Mononuclear cell (primary cell): Measurements from ENCODE around the gene BCL7B. TPM values are rescaled to one million over a fixed set of nuclear protein-coding genes. Genes with fewer than 3 reads are reported as not detected.
"Not testable (repeated sequence)": the region's sequence is repeated elsewhere in the genome, so short reads cannot be mapped to it uniquely, and the experiment has no call there.

ENCODE experiments used
- H3K27me3 ChIP-seq: 2 replicates; pipeline ENCODE4 v1.6.0; 2011; ENCODE audit warnings: low read length, control low read depth; ENCODE audit not compliant: insufficient read depth
- H3K4me1 ChIP-seq: 2 replicates; pipeline ENCODE4 v1.5.1; 2011; ENCODE audit warnings: mild to moderate bottlenecking, low read length, control low read depth; ENCODE audit not compliant: insufficient read depth
- H3K4me3 ChIP-seq: 2 replicates; pipeline ENCODE4 v1.5.1; 2011; ENCODE audit warnings: mild to moderate bottlenecking, low read length, moderate library complexity
- H3K9me3 ChIP-seq: 2 replicates; pipeline ENCODE4 v1.5.1; 2011; ENCODE audit warnings: low read depth, mild to moderate bottlenecking, control low read depth, low read length
- total RNA-seq: library from RNA; depleted of rRNA; stranded (reverse); fragments of >200 nt; gene quantifications from one replicate; pipeline ENCODE4 v1.2.3, GENCODE V29; 2012

BCL7B gene
- total RNA-seq, 1 donor, result 60.7 TPM

DNA sequence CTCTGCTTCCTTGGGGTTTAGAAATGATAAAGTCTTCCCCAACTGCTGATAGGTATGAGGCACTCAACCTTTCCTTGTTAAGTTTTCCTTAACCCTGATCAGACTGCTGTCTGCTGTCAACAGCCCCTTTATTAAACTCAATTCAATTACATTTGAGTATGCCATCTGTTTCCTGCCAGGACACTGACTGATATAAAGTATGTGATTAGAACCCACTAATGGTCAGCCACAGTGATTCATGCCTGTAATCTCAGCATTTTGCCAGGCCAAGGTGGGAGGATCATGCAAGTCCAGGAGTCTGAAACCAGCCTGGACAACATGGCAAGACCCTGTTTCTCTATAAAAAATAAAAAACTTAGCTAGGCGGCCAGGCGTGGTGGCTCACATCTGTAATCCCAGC is 53.5 kb downstream of the BCL7B start:
- Histone ChIP-seq H3K4me1 (no peaks in the 10 kb centered on the region), H3K4me3 (no peak overlapping the region), H3K27me3 (no peaks in the 10 kb centered on the region), H3K9me3 (no peaks in the 10 kb centered on the region)

GRCh38 chr7:73503229-73503628 is 54.3 kb downstream of the BCL7B start:
- no peaks in the 10 kb centered on the region for H3K27me3 ChIP-seq
- H3K4me1 ChIP-seq, result no peaks in the 10 kb centered on the region
- no peak overlapping the region for H3K4me3 ChIP-seq
- H3K9me3 ChIP-seq, result no peaks in the 10 kb centered on the region

GRCh38 chr7:73496626-73497025 is 60.9 kb downstream of the BCL7B start:
- H3K27me3 ChIP-seq, result no peaks in the 10 kb centered on the region
- H3K4me1 ChIP-seq, result no peaks in the 10 kb centered on the region
- H3K9me3 ChIP-seq, result no peaks in the 10 kb centered on the region
- H3K4me3 ChIP-seq, result no peak overlapping the region

- H3K27me3 ChIP-seq, H3K9me3 ChIP-seq, H3K4me1 ChIP-seq, H3K4me3 ChIP-seq: not testable (repeated sequence)
Observed at GRCh38 chr7:73495507-73495906, 62.0 kb downstream of the BCL7B start.

DNA sequence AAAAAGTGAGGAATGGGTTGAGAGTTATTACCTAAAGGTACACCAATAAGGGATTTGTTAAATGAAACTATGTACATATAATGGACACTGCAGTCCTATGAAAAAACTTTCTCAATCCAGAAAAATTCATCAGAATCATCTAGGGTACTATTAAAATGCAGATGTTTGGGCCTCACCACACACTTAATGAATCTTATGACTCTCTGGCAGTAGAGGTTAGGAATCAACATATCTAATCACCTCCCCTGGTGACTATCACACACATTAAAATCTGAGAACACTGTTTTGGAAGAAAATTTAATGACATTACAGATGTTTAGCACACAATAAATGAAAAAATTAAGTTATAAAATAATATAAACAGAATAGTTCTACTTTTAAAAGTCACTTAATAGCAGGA is 67.5 kb downstream of the BCL7B start:
- Histone ChIP-seq H3K4me1 (no peaks in the 10 kb centered on the region), H3K9me3 (no peaks in the 10 kb centered on the region), H3K4me3 (no peak overlapping the region), H3K27me3 (no peaks in the 10 kb centered on the region)

GRCh38 chr7:73487486-73487885 is 70.0 kb downstream of the BCL7B start:
- no peaks in the 10 kb centered on the region for H3K9me3 ChIP-seq
- no peak overlapping the region for H3K4me3 ChIP-seq
- H3K27me3 ChIP-seq, result no peaks in the 10 kb centered on the region
- H3K4me1 ChIP-seq, result no peaks in the 10 kb centered on the region

Other genes starting within 250 kb of the BCL7B start
- gene NSUN5, start 248.9 kb downstream of the BCL7B start, total RNA-seq, result 12.9 TPM
- gene TRIM50, start 229.6 kb downstream of the BCL7B start, total RNA-seq, result not detected
- gene FKBP6, start 229.5 kb downstream of the BCL7B start, total RNA-seq, result not detected
- gene FZD9, start 123.9 kb downstream of the BCL7B start, total RNA-seq, result 0.21 TPM
- 52.2 TPM for gene BAZ1B, start 35.4 kb downstream of the BCL7B start, total RNA-seq
- 11.5 TPM for gene TBL2, start 20.9 kb upstream of the BCL7B start, total RNA-seq
- gene MLXIPL, start 66.8 kb upstream of the BCL7B start, total RNA-seq, result 0.42 TPM
- gene VPS37D, start 110.1 kb upstream of the BCL7B start, total RNA-seq, result 0.63 TPM
- gene DNAJC30, start 125.8 kb upstream of the BCL7B start, total RNA-seq, result 1.9 TPM
- gene BUD23, start 125.9 kb upstream of the BCL7B start, total RNA-seq, result 31.7 TPM
- 18.6 TPM for gene STX1A, start 162.0 kb upstream of the BCL7B start, total RNA-seq
- 5.6 TPM for gene ABHD11, start 181.1 kb upstream of the BCL7B start, total RNA-seq
- not detected for gene CLDN3, start 212.6 kb upstream of the BCL7B start, total RNA-seq